Right lobe of liver (tissue), 6 donors: ENCODE data around the gene ADGRB3. TPM values are rescaled to one million over a fixed set of nuclear protein-coding genes. Genes with fewer than 3 reads are reported as not detected.

Experiments used
- ATAC-seq, 4 donors: fragments of 200-7000 bp; cut with Tn5 transposase; one replicate each; pipeline ENCODE4 v1.9.1; 2020; ENCODE audit warnings: mild to moderate bottlenecking in 4 of 4, moderate library complexity in 4 of 4
- DNase-seq, 3 donors: peaks; one replicate each; pipeline ENCODE4 v3.0.0-alpha.2; 2020
- H3K27ac ChIP-seq, 3 donors: fragments of 200-600 bp; one replicate each; pipeline ENCODE4 v1.8.0; 2022
- H3K27me3 ChIP-seq, 2 donors: fragments of 200-600 bp; one replicate each; pipeline ENCODE4 v1.8.0; 2022
- H3K36me3 ChIP-seq, 4 donors: fragments of 200-600 bp; sonication (generic) in 1 of 4; one replicate each; pipeline versions ENCODE4 v1.5.1 to v1.8.0; 2017 to 2022; ENCODE audit warnings: control low read depth in 1 of 4
- H3K4me1 ChIP-seq, 4 donors: fragments of 200-600 bp; sonication (generic) in 1 of 4; one replicate each; pipeline versions ENCODE4 v1.5.1 to v1.8.0; 2017 to 2022; ENCODE audit warnings: control low read depth in 1 of 4
- H3K4me3 ChIP-seq, 3 donors: fragments of 200-600 bp; one replicate each; pipeline ENCODE4 v1.8.0; 2022
- H3K9me3 ChIP-seq, 4 donors: fragments of 200-600 bp; sonication (generic) in 1 of 4; one replicate each; pipeline versions ENCODE4 v1.5.1 to v1.8.0; 2017 to 2022; ENCODE audit warnings: control low read depth in 1 of 4
- CTCF ChIP-seq, 4 donors: fragments of 200-600 bp in 3 of 4; fragments of 450-650 bp in 1 of 4; IDR thresholded peaks; one replicate each; pipeline versions ENCODE4 v1.5.1 to v1.8.0; 2016 to 2022; ENCODE audit warnings: antibody characterized with exemption in 4 of 4, mild to moderate bottlenecking in 2 of 4
- POLR2A ChIP-seq: fragments of 450-650 bp; IDR thresholded peaks from one replicate; pipeline ENCODE4 v1.6.1; 2017; ENCODE audit warnings: antibody characterized with exemption, mild to moderate bottlenecking
- WGBS: methylation state at CpG from one replicate; pipeline ENCODE4 v1.1.6; 2018; ENCODE audit warnings: low coverage, low lambda C conversion rate; ENCODE audit not compliant: insufficient coverage; ENCODE audit errors: missing lambda C conversion rate; 5-methylcytosine and 5-hydroxymethylcytosine counted together
- intact Hi-C, 2 donors: fragments of 100-400 bp; cut with DNase I; formaldehyde crosslinking; loops; one replicate each; pipeline versions ENCODE4 v1.11.2 to v1.14.1; 2022
- total RNA-seq, 6 experiments: library from RNA; depleted of rRNA in 2 of 6; stranded (reverse); fragments of >200 nt in 2 of 6; fragmentation: NEBNext Ultra II Directional in 3 of 6; extraction: Animal tissue kit (Norgen Biotek cat#: 25700) in 3 of 6; gene quantifications; one replicate each; pipeline versions ENCODE4 v1.1.0 to v1.2.4, GENCODE V29; 2016 to 2023
- donor health status: DM: no; HTN: yes; CAD: no.
- donor health status: DM: no; HTN: no; CAD: no.
- donor health status: DM: no; HTN: no; CAD: no.
- donor health status: DM: no; HTN: yes; CAD: no.
- donor health status: DM: no; HTN: yes; CAD: no.

The ADGRB3 gene
- total RNA-seq, 6 experiments from 2014 or later, result 0.18 to 0.42 (median 0.24) TPM

- intact Hi-C loops, result no loop called here
- 59% methylated on average over 4 of the region's 4 CpGs for WGBS
- no peak for TF ChIP-seq POLR2A
- no peak for TF ChIP-seq CTCF (IDR thresholded peaks at IDR 0.05)
Measured at GRCh38 chr6:69294862-69295261, 659.8 kb downstream of the ADGRB3 start.

GRCh38 chr6:69303382-69303781 lies 668.3 kb downstream of the ADGRB3 start:
- Histone ChIP-seq H3K4me3 (no peak overlapping the region), H3K36me3 (no peaks in the 10 kb centered on the region), H3K27me3 (no peaks in the 10 kb centered on the region), H3K27ac (no peak overlapping the region), H3K9me3 (no peaks in the 10 kb centered on the region), H3K4me1 (no peaks in the 10 kb centered on the region)
- DNase-seq (no peak), ATAC-seq (no peak)
- intact Hi-C loops, result no loop called here
- TF ChIP-seq POLR2A (no peak), CTCF (IDR thresholded peaks at IDR 0.05) (no peak)
- 62% methylated on average over 2 of the region's 2 CpGs for WGBS

More at GRCh38 chr6:69294862-69295261, 659.8 kb downstream of the ADGRB3 start:
- H3K4me3 ChIP-seq, result no peak overlapping the region
- ATAC-seq (no peak), DNase-seq (no peak)
- H3K4me1 ChIP-seq, result no peaks in the 10 kb centered on the region
- no peaks in the 10 kb centered on the region for H3K9me3 ChIP-seq
- no peaks in the 10 kb centered on the region for H3K27me3 ChIP-seq
- no peaks in the 10 kb centered on the region for H3K36me3 ChIP-seq
- no peak overlapping the region for H3K27ac ChIP-seq

GRCh38 chr6:69305456-69305855 lies 670.4 kb downstream of the ADGRB3 start:
- Histone ChIP-seq H3K4me1 (no peaks in the 10 kb centered on the region), H3K9me3 (no peaks in the 10 kb centered on the region), H3K27ac (no peak overlapping the region), H3K36me3 (no peaks in the 10 kb centered on the region), H3K4me3 (no peak overlapping the region), H3K27me3 (no peaks in the 10 kb centered on the region)
- ATAC-seq (no peak), DNase-seq (no peak)
- intact Hi-C loops, result no loop called here
- 18% methylated on average over 2 of the region's 2 CpGs for WGBS
- TF ChIP-seq CTCF (IDR thresholded peaks at IDR 0.05) (no peak), POLR2A (no peak)

- WGBS, result 40% methylated on average over 2 of the region's 2 CpGs
- TF ChIP-seq POLR2A (no peak), CTCF (IDR thresholded peaks at IDR 0.05) (no peak)
Measured at GRCh38 chr6:69308584-69308983, 673.5 kb downstream of the ADGRB3 start.

GRCh38 chr6:69311888-69312287 lies 676.8 kb downstream of the ADGRB3 start:
- no peak for DNase-seq
- Histone ChIP-seq H3K4me3 (no peak overlapping the region), H3K27me3 (no peaks in the 10 kb centered on the region), H3K27ac (no peak overlapping the region), H3K9me3 (no peaks in the 10 kb centered on the region), H3K36me3 (no peaks in the 10 kb centered on the region), H3K4me1 (no peaks in the 10 kb centered on the region)
- intact Hi-C loops, result no loop called here
- ATAC-seq, result no peak
- 50% methylated on average over 1 of the region's 1 CpG for WGBS
- TF ChIP-seq CTCF (IDR thresholded peaks at IDR 0.05) (no peak), POLR2A (no peak)

More at GRCh38 chr6:69308584-69308983, 673.5 kb downstream of the ADGRB3 start:
- H3K36me3 ChIP-seq, result no peaks in the 10 kb centered on the region
- no peak overlapping the region for H3K27ac ChIP-seq
- intact Hi-C loops, result no loop called here
- no peaks in the 10 kb centered on the region for H3K9me3 ChIP-seq
- H3K27me3 ChIP-seq, result no peaks in the 10 kb centered on the region
- no peaks in the 10 kb centered on the region for H3K4me1 ChIP-seq
- H3K4me3 ChIP-seq, result no peak overlapping the region
- ATAC-seq, result no peak
- no peak for DNase-seq
